IPS DF 4.7 (cell line): ENCODE data around the gene SPATA33.
"Not testable (repeated sequence)": the region's sequence is repeated elsewhere in the genome, so short reads cannot be mapped to it uniquely, and the experiment has no call there.

Experiments
- DNase-seq: peaks from one replicate; pipeline ENCODE4 v3.0.0-alpha.2; 2013; ENCODE audit warnings: low spot score; ENCODE audit errors: extremely low read depth

Gene SPATA33

DNA sequence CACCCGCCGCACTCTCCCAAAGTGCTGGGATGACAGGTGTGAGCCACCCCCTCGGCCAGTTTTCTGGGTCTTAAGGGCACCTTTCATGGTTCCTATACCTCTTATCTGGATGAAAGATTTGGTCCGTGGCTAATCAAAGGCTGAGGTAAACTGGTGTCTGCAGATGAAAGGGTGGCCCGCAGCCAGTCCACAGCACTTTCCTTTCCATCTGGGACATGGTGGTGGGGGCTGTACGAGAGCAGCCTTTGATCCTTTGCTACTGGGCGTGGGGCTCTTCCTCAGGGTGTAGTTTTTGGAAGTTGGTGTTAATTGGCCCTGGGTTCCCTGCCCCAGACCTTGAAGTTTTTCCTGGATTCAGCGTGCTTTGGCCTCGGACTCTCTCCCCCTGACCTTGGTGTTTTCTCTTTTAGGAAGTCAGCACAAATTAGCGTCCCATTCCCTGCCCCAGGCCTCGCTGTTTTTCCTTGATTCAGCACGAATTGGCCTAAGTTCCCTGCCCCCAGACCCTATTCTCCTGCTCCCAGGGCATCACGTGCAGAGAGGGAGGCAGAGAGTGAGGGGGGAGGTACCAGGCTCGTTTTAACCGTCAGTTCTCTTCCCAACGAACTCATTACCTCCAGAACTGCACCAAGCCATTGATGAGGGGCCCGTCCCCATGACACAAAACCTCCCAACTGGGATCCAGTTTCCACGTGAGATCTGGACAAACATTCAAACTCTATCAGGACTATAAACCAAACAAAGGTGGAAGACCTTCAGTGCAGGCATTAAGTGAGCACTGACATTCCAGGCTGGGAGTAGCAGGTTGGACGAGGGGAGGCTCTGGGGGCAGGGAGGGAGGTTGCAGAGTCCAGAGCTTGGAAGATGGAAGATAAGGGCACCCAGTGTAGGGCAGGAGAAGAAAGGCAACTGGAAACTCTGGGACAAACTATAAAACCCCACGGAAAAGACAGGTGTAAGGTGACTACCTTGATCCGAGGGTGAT, 32.6 kb upstream of the SPATA33 start:
- DNase-seq = no peak

DNA sequence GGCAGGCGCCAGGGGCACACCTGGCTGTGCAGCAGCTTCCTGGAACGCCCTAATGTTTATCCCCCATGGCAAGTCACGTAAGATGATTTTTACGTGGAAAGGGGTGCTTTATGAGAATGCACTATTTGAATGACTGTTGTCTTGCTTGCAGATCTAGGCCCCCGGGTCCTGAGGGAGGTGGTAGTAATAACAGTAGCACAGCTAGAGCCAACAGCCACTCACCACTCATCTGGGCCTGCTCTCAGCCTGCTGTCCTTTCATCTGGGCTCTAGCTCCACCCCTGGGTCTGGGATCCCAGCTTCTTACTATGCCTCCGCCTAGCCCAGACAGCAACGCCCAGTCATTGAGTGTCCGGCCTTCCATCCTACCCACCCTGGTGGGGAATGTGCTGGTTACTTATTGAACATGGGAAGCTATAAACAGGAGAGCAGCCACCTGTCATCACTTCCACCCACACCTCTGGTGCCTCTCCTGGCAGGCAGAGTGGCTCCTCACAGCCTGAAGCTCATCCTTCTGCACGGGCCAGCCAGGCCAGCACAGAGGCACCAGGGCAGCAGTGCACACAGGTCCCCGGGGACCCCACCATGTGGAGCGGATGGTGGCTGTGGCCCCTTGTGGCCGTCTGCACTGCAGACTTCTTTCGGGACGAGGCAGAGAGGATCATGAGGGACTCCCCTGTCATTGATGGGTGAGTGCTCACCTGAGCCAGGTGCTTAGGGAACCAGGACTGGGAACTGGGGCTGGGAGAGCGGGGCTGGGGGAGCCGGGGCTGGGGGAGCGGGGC, 27.6 kb upstream of the SPATA33 start:
- no peak for DNase-seq

DNA sequence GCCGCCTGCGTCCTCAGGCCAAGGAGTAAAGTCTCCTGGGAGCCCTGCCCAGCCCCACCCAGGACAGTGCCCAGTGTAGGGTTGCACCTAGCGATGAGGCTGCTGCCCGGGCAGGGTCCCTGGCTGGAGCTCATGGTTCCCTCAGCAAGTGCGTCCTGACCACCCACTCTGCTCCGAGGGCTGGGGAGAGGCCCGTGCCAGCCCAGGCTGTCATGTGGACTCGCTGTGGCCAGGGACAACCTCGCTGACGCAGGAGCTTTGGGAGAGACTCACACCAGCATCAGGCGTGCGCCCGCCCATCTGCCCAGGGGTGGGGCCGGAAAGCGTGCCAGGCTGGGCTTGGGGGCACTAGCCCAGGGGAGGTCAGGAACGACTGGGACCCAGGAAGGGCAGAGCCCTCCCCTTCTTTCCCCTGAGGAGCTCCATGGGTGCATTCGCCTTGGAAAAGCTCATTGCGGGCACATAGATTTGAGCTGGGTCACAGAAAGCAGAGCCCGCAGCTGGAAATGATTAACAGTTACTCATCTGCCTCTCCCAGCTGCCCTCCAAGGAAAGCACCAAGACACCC, 24.5 kb upstream of the SPATA33 start:
- DNase-seq = no peak

DNA sequence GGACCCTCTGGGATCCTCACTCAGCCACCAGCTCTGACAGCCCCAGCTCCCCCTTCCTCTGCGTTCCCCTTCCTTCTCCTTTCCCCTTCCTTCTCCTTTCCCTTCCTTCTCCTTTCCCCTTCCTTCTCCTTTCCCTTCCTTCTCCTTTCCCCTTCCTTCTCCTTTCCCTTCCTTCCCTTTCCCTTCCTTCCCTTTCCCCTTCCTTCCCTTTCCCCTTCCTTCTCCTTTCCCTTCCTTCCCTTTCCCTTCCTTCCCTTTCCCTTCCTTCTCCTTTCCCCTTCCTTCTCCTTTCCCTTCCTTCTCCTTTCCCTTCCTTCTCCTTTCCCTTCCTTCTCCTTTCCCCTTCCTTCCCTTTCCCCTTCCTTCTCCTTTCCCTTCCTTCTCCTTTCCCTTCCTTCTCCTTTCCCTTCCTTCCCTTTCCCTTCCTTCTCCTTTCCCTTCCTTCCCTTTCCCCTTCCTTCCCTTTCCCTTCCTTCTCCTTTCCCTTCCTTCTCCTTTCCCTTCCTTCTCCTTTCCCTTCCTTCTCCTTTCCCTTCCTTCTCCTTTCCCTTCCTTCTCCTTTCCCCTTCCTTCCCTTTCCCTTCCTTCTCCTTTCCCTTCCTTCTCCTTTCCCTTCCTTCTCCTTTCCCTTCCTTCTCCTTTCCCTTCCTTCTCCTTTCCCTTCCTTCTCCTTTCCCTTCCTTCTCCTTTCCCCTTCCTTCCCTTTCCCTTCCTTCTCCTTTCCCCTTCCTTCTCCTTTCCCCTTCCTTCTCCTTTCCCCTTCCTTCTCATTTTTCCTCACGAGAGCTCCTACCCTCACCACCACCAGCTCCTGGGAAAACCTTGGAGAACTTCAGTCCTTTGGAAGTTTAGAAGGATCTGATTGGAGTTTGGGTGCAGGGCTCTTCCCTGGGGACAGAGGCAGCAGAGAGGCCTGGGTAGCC, 22.9 kb upstream of the SPATA33 start:
- DNase-seq = not testable (repeated sequence)

DNA sequence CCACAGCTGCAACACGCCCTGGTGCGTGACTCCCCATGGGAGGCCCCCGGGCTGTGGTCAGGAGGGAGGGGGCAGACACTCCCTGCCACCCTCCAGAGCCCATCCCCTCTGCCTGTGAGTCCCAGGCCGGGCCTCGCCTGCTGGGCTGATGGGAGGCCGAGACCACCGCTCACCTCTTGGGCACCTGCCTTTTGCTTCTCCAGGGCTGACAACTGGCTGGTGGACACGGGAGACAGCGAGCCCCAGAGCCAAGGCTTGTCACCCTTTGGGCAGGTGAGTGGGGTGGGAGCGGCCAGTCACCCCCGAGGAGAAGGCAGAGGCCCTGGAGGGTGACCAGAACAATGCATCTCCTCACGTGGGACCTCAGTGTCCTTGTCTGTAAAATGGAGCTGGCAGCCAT, 21.0 kb upstream of the SPATA33 start:
- no peak for DNase-seq

DNA sequence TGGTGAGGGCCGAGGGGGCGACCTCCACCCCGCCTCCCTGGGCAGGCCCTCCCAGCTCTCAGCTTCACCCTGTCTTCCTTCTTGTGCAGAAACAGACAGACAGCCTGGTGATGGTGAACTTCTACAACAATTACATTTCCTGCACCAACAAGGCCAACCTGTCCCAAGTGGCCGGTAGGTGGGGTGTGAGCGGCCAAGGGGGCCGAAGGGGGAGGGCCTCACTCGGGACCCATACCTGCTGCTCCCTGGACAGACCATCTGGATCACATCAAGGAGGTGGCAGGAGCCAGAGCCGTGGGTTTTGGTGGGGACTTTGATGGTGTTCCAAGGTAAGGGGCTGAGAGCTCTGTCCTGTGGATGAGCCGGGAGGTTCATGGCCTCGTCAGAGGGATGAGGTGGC, 20.3 kb upstream of the SPATA33 start:
- DNase-seq = no peak

DNA sequence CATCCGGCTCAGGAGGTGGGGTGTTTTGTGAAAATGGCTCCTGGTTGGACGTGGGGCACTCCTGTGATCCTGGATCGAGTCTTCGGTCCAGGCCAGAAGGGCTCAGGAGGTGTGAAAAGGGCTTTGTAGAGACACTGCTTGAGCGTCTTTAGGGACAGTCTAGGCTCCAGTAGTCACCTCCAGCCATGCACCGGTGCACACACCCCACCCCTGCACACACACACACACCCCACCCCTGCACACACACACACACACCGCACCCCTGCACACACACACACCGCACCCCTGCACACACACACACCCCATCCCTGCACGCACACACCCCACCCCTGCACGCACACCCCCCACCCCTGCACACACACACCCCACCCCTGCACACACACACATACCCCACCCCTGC, 19.2 kb upstream of the SPATA33 start:
- no peak for DNase-seq

DNA sequence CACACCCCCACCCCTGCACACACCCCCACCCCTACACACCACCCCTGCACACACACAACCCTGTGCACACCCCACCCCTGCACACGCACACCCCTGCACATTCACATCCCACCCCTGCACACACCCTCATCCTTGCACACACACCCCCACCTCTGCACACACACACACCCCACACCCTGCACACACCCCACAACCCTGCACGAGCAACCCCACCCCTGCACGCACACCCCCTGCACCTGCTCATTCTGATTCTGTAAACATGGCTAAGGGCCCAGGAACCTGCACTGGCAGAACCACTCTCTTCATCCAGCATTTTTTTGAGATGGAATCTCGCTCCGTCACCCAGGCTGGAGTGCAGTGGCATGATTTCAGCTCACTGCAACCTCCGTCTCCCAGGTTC, 18.3 kb upstream of the SPATA33 start:
- no peak for DNase-seq

DNA sequence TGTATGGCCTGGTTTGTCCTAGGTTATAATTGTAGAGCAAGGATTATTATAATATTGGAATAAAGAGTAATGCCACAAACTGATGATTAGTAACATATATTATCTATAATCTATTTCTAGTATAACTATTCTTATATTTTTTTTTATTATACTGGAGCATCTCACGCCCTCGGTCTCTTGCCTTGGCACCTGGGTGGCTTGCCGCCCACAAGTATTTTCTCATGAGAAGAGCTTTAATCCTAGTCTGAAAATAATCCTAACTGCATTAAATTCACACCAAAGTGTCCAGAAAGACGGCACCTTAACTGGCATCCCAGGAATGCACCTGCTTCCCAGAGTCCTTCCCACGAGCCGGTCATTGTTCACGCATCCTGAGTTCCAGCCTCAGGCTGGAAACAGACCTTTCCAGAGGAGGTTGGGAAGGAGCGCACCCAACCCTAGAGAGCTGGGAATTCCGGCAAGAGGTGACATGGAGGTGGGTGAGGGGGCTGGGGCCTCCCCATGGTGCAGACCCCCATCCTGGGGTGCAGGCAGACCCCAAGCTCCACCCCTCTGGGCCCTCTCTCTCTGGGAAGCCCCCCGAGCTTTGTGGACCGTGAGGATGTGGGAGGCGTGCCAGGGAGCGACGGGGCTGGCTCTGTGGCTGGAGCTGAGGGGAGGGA, 16.0 kb upstream of the SPATA33 start:
- no peak for DNase-seq

DNA sequence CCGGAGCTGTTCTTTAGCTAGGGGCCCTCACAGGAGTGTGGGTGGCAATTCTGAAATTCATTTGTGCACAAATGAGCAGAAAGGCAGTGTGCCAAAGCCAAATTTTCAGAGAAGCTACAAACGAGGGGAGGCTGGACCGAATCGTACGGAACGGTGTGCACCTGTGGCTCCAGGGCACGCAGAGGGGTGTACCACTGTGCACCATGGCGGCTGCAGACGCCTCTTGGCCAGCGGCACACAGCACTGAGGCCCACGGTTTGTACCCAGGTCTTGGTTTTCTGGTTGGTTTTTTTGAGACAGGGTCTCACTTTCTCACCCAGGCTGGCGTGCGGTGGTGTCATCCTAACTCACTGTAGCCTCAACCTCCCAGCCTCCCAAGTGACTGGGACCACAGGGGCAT, 15.1 kb upstream of the SPATA33 start:
- DNase-seq = no peak

DNA sequence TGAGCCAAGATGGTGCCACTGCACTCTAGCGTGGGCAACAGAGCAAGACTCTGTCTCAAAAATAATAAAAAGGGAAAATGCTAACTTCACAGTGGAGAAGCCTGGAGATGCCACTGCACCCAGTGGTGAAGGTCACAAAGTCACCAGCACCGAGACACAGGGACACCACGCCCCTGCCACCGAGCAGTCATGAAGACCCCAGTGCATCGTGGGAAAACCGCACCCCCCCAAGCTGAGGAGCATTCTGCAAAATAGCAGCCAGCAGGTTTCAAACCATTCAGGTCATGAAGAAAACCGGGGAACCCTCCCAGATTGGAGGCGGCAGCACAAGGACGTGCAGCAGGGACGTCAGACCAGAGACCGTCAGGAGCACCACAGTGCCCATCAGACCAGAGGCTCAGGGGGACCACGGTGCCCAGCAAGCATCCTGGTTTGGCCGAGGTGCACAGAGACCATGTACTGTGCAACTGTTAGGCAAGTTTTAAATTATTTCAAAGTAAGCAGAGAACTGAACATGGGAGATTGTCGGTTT, 13.8 kb upstream of the SPATA33 start:
- no peak for DNase-seq

DNA sequence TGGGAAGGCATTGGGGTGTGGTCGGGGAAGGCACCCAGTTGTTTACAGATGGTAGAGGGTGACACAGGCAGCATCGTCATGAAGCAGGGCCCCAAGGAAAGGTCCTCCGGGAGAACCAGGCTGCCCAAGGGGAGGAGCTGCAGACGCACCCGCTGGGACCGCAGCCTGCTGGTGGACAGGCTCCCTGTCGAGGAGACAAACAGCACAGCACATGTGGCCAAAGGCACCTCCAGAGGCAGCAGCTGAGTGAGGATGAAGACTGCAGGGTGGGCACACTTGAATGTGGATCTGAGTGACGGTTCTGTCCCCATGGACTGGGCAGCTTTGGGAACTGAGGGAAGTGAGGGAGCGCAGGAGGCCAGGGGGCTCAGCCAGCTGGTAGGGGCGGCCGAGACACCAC, 12.5 kb upstream of the SPATA33 start:
- no peak for DNase-seq

DNA sequence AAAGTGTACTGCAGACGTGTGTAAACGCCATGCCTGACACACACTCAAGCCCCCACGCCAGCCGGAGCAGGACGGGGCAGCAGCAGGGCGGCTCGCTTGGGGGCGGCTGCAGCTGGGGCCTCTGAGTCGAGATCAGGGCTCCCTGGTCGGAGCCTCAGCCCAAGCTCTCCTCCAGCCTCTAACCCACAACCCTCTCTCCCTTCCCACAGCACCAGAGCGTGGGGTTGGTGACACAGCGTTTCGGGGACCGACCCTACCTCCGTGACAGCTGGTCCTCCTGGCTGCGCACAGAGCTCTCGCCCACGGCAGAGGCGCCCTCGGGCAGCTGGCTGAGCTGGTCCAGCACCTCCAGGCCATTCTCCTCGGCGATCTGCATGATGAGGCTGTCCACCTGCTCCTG, 11.4 kb upstream of the SPATA33 start:
- DNase-seq = no peak

DNA sequence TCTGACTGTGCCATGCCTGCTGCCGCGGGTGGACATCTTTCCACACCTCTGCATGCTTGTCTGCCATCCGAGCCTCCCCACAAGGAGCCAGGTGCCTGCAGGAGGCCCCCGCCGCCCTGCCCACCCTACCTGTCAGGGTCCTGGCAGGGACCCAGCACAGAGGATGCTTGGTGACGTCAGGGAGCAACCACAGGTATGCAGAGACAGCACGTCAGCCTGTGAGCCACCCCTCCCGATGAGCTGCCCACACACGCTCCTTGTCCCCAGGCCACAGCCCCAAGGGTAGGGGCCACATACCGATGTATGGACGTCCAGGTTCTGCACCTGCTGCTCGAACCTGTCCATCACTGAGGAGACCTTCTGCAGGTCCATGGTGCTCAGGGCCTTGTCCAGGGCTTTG, 10.7 kb upstream of the SPATA33 start:
- DNase-seq = no peak

DNA sequence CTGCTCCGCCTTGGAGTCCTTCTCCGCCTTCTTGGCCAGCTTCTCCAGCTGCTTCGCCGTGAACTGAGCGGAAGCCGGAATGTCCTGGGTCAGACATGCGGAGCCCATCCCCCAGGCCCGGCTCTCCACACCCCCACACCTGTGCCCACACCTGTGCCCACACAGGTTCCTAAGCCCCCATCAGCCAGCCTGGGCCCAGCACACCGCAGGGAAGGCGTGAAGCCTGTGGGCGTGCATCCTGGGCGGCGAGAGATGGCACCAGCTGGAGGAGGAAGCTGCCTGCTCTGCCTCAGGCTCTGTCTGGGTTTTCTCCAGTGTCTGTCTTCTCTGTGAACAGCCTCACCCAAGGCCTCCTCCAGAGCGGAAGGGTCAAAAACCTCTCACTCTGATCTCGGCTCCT, 6.1 kb upstream of the SPATA33 start:
- DNase-seq = no peak

DNA sequence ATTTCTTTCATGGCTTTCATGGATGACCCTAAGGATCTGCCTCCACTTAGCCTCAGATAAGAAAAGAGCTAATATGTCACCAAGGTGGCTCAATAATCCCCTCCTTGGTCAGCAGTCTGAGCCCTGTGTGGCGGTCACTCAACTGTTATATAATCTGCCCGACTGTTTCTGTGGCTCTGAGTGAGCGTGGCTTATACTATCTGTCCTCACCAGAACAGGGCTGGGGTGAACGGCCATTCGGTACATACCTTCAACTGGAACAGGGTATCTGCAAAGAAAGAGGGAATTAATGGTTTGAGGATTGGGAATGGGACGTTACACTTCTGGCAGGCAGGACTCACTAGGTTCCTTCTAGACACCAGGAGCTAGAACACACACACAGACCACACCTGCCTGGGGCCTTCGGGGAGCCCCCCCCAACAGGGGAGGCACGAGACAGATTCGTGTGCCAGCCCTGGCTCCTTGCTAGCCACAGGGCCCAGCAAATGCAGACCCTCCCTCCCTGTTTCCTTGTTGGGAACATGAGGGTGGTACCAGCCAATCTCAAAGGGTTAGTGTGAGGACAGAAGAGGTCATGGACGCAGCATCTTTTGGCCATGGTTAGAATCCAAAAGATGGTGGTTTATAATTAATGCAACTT, 3.9 kb upstream of the SPATA33 start:
- no peak for DNase-seq

DNA sequence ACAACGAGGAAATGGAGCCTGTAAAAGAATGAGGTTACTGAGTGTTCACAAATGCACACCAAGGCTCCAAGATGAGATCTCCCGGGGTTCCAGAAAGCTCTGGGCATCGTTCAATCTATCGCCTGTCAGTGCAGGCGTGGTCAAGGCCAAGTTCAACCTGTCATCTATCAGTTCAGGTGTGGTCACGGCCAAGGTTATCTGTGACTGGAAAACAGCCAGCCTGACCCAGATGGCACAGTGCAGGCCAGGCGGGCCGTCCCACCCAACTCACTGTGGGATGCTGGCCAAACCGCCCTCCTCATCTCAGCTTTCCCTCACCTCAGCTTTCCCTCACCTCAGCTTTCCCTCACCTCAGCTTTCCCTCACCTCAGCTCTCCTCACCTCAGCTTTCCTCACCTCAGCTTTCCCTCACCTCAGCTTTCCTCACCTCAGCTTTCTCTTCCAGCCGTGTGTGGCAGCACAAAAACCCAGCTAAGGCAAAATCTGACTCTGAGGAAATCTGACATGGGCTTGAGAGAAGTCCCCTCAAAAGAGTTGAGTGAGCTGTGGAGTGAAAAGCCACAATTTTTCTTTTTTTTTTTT, 2.5 kb upstream of the SPATA33 start:
- DNase-seq = no peak

DNA sequence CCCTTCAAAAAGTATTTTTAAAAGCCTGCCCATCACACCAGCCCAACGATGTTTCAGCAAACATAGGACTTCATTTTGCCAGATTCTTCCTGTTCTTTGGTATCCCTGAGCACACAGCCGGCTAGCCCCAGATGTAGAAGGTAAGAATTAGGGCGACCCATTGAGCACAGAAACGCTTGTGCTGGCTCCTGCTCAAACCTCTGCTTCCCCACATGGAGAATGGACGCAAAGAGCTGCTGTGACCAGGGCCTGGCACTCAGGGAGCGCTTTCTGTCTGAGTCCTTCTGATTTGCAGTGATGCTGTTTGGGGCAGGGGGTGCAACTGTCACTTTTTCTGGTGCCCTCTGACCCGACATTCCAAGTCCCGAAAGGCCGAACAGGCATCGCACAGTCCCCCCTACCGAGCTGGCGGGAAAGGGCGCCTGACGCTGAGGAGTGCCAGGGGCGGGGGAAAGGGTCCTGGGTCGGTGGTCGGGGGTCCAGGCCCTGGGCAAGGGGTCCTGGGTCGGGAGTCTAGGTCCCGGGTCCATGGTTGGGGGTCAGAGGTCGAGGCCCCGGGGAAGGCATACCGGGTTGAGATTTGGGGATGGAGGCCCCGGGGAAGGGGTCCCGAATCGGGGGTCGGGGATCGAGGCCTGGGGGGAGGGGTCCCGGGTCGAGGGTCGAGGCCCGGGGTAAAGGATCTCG, 1.1 kb upstream of the SPATA33 start:
- DNase-seq = no peak
